Stimulated activated CD4-positive, alpha-beta T cell treated with anti-CD3 and anti-CD28 coated beads, Interleukin-12 subunit alpha, Interleukin-12 subunit beta, amount 100 ng/mL, for 4 hours (primary cell): ENCODE measurements around the gene MEGF9.
"Not testable (repeated sequence)": the region's sequence is repeated elsewhere in the genome, so short reads cannot be mapped to it uniquely, and the experiment has no call there.

ENCODE experiments used
- DNase-seq: peaks from one replicate; pipeline ENCODE4 v3.0.0-alpha.2; 2020

The MEGF9 gene

GRCh38 chr9:120569556-120569955 is 144.7 kb downstream of the MEGF9 start:
- DNase-seq: no peak

- DNase-seq: no peak
Observed at GRCh38 chr9:120568816-120569215, 145.5 kb downstream of the MEGF9 start.

DNA sequence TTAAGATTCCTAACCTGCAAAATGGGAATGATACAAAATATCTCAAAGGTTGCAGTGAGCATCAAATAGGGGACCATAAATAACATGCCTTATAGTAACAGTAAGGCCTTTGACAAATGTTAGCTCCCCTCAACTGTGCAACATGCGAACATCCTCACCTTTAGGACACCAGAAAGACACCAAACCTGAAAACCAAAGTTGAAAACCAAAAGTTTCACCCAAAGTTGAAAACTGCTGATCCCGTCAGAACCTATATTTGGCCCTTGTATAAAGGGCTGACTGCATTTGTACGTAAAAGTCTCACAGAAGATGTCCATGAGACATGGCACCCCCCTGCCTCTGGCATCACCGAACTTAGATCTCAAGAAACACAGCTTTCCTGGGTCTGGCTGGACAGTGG is 146.4 kb downstream of the MEGF9 start:
- no peak for DNase-seq

DNA sequence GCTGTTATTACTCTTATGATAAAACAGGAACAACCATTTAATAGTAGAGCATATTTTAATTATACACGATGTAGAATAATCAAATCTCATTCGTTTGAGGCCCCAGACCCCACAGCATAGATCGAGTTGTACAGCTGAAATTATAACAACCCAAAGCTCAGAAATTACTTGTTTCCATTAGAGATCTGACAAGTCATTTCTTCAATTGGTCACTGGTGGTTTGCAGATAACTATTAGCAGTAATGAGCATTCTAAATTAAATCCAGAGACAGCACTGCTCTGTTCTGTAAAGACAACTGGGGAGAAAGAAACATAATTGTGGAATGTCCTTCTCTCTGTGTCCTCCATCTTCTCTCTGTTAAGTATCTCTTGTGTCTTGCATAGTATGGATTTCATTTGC is 147.2 kb downstream of the MEGF9 start:
- no peak for DNase-seq

DNA sequence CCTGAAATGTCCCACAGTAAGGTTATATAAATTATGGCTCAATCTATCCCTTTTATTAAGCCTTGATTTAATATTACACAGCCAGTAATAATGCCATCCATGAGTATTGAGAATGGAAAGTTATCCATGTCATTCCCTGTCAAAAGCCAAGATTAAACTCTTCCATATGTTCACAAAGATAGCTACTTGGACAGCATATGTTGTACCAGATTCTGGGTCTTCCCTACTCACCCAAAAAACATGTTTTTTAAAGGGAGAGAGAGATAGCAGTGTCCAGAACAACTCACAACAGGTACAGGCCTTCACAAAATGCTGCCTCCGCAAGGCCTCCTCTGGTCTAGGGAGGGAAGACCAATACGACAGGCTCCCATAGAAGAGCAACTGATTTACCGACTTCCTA is 149.7 kb downstream of the MEGF9 start:
- DNase-seq: no peak

DNA sequence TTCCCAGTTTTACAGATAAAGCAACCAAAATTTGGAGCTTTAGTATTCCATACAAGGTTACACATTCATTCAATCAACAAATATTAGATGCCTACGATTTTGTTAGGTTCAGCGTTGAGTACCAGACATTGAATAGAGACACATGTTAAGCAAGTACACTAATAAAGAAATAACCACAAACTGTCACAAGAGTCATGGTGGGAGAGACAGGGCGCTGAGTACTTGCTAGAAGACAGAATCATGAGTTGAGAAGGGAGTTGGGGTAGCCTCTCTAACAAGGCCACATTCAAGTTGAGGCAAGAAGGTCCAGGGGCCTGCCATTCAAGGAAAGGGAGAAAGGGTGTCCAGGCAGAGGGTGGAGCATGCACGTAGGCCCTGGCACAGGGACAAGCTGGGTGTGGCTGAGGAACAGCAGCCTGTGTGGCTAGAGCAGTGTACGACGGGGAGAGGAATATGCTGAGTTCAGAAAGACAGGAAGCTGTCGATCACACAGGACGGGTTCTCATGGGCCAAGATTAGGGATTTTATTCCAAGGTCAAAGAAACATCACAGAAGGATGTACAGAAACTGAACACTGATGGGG is 151.3 kb downstream of the MEGF9 start:
- no peak for DNase-seq

- no peak for DNase-seq
Observed at GRCh38 chr9:120561709-120562108, 152.6 kb downstream of the MEGF9 start.

DNA sequence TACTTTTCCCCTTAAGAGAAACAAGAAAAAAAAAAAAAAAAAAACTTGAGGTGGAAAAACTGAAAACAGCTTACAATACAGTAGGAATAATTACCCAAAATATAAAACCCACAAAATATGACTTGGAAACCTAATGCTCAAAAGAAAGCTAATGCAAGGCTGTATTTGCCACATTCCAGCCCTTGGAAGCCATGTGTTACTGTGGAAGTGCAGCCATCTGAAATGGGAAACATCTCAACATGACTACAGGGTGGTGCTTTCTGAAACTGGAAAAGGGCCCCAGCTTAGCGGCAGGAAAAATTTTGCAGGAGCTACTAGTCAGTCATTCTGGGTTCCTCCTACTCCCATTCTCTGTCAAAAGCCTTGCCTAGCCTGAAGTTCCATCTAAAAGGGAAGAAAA is 154.7 kb downstream of the MEGF9 start:
- no peak for DNase-seq

GRCh38 chr9:120558454-120558853 is 155.8 kb downstream of the MEGF9 start:
- DNase-seq: no peak

DNA sequence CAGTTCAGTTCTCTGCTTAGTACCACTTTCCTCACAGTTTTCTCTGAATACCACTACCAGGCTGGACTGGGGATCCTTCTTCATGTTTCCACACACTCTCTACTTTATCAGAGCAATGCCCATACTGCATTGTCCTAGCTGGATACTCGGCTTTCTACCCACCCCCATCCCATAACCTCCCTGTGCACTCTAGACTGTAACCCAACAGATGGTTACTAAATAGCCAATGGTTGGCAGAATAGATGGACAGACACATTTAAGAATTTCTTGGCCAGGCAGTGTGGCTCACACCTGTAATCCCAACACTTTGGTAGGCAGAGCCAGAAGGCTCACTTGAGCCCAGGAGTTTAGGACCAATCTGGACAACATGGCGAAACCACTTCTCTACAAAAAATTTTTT is 157.1 kb downstream of the MEGF9 start:
- DNase-seq: no peak

GRCh38 chr9:120556775-120557174 is 157.5 kb downstream of the MEGF9 start:
- DNase-seq: no peak

- no peak for DNase-seq
Observed at GRCh38 chr9:120555839-120556238, 158.4 kb downstream of the MEGF9 start.

- DNase-seq: not testable (repeated sequence)
Observed at GRCh38 chr9:120552210-120552704, 162.0 kb downstream of the MEGF9 start.
